ENCODE data around the gene SLC38A1.

DNA sequence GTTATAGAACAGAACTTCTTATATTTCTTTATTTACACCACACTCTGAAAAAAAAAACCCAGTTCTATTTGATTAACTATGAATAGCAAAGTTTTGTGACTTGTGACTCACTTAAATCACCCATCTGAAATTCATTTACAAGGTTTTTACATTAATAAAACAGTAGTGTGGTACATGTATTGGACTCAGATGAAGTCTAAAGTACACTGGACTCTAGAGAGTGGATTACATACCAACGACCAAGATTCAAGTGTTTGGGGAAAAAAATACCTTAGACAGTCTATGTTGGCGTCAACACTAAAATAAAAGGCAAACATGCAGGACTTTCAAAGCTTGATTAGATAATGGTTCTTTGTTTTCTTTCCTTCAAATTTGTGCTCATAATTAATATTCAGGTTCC, 85.7 kb downstream of the SLC38A1 start:
- TF ChIP-seq CTCF (IDR thresholded peaks at IDR 0.05; ENCODE audit: low read length) = no peak
- no peak for TF ChIP-seq EZH2 (IDR thresholded peaks at IDR 0.05; ENCODE audit: borderline replicate concordance, low read length)
